GM19452 (cell line): ENCODE data around the gene PRM3.
A peak's percentile ranks its signal among the peaks of the same experiment; 100 is the strongest.

Experiments
- ATAC-seq: cut with Tn5 transposase; IDR thresholded peaks from one replicate; pipeline ENCODE4 v1.9.1; 2021; ENCODE audit not compliant: unreplicated experiment

The PRM3 gene

GRCh38 chr16:11248133-11248532 is 25.3 kb downstream of the PRM3 start:
- ATAC-seq, result no peak

DNA sequence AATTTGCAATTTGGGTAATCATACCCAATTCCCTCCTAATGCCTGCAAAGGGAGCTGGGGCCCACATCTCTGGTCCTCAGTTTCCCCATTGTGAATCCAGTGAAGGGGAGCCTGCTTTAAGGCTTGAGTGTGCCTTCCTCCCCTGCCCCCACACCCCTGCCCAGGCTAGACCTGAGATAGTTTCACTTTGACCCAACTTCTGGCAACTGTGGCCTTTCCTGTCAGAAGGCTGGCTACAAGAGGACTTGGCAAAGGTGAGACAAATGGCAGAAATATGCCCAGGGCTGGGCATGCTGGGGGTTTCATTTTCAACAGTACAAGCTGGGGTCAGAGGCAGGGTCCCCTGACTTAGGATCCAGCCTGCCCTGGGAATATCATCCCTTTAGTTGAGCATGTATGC is 27.4 kb downstream of the PRM3 start:
- no peak for ATAC-seq

DNA sequence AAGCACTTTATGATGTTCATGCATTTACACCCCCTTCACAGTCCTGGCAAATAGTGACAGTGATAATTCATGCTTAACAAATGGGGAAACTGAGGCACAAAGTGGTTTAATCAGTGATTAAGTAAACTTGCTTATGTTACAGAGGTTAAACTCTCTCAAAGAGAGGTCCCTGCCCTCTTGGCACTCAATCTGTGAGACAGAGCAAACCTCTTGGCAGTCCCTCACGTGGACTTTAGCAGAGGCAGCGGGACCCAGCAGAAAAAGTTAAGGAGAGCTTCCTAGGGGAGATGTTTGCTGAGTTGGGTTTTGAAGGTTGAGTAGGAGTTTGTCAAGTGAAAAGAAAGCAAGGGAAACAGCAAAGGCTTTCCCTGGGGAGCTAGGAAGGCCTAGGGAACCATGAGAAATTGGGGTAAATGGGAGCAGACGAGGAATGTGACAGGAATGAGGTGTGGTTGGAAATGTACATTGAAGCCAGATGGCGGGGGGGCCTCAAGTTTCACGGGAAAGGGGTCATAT is 28.1 kb downstream of the PRM3 start:
- no peak for ATAC-seq

DNA sequence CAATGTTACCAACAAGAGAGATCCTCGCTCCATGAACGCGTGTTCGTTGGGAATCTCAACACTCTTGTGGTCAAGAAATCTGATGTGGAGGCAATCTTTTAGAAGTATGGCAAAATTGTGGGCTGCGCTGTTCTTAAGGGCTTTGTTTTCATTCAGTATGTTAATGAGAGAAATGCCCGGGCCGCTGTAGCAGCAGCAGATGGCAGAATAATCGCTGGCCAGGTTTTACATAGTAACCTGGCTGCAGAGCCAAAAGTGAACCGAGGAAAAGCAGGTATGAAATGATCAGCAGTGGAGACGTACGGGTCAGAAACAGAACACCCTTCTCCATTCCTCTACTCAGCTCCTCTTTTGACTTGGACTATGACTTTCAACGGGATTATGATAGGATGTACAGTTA is 30.8 kb downstream of the PRM3 start:
- no peak for ATAC-seq

GRCh38 chr16:11241480-11242204 is 31.8 kb downstream of the PRM3 start:
- ATAC-seq, result no peak

- ATAC-seq, result no peak
These were observed 32.6 kb downstream of the PRM3 start for GRCh38 chr16:11240636-11241473.

GRCh38 chr16:11239644-11240632 is 33.5 kb downstream of the PRM3 start:
- ATAC-seq, result no peak

DNA sequence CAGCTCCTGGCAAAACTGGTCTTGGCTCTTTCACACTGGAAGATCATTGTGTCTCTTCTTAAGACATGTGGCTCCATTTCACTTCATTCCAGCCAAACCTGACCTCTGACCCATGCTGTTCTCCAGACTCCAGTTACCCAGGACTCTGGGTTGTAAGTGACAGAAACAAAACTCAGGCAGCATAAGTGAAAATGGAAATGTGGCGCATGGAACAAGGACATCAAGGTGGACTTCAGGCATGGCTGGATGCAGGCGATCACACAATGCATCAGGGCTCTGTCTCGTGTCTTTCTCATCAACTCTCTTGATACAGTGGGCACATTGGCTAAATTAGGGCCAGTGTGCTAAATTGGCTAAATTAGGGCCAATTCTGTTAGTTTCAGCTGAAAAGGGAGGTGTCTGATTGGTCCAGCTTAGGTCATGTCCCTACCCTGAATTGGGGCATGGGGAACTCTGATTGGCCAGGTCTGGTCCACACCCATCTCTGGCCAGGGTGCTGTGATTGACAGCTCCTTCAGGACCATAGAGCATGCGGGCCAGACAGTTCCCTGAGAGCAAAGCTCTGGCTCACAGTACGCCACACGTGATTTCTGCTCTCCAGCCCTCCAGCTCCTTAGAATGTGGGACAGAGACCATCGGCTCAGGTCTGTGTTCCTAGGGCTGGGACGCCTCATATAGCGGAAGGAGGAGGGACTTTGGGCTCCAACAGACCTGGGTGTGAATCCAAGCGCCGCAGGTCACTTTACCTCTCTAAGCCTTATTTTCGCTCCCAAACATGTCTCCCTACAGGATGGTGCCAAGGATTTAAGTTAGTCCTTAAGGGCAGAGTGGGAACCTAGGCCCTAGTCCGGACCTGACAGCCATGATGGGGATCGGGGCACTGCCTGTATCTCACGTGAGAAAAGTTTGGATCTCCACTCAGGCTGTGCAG is 34.9 kb downstream of the PRM3 start:
- ATAC-seq, result no peak

DNA sequence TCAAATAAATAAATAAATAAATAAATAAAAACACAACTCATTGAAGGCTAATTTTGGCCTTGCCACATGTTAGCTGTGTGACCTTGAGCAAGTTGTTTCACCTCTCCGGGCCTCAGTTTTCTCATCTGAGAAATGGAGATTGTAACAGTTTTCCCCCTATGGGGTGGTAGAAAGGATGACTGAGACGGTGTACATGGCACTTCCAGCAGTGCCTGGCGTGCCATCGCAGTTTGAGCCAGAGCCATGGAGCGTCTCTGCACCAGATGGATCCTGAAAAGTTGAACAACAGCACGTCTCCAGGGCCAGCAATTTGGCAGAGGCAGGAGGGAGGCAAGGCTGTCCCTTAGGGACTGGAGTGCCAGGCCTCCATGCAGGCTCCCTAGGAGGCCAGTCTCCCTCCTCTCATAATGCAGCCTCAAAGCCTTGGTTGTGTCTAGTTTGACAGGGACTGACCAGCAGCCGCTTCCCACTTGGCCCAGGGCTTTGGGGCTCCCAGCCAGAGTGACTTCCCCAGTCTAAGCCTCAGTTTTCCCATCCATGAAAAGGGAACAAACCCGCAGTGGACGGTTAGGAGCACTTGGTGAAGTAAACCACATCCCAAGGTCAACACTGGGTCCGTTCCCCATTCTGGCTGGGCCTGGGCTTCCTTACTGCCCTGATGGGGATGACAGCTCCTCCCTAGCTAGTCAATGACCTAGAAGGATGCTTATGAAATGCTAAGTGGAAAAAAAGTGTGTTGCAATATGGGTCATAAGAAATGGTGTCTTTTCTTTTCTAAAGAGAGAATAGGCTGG is 36.8 kb downstream of the PRM3 start:
- ATAC-seq, result no peak

DNA sequence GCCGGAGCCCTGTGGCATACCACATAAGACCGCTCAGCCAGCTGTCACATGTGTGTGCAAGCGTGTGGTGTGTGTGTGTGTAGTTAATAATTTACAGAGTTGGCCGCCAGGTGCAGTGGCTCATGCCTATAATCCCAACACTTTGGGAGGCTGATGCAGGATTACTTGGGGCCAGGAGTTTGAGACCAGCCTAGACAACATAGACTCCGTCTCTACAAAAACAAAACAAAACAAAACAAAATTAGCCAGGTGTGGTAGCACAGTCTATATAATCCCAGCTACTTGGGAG is 37.8 kb downstream of the PRM3 start:
- no peak for ATAC-seq

- ATAC-seq, result no peak
These were observed 38.3 kb downstream of the PRM3 start for GRCh38 chr16:11234884-11235702.

DNA sequence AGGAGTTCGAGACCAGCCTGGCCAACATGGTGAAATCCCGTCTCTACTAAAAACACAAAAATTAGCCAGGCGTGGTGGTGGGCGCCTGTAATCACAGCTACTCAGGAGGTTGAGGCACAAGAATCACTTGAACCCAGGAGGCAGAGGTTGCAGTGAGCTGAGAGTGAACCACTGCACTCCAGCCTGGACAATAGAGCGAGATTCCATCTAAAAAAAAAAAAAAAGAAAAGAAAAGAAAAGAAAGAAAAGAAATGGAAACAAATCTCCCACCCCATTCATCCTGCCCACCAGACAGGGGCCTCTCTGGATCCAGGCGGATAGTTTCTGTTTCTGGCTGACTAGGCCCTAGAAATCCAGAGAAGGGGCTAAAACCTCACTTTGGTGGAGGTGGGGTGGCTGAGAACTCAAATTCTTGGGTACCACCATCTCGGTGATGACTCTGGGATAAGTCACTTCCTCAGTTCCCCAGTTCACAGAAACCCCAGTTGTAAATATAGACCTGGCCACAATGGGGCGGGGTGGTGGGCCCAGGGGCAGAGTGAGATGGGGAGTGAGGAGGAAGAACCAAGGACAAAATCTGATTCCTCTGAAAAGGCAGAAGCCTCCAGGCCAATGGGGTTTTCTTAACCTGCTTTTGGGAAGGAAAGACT is 39.6 kb downstream of the PRM3 start:
- ATAC-seq, result no peak

GRCh38 chr16:11232852-11233726 is 40.3 kb downstream of the PRM3 start:
- peak; percentile 50 for ATAC-seq

DNA sequence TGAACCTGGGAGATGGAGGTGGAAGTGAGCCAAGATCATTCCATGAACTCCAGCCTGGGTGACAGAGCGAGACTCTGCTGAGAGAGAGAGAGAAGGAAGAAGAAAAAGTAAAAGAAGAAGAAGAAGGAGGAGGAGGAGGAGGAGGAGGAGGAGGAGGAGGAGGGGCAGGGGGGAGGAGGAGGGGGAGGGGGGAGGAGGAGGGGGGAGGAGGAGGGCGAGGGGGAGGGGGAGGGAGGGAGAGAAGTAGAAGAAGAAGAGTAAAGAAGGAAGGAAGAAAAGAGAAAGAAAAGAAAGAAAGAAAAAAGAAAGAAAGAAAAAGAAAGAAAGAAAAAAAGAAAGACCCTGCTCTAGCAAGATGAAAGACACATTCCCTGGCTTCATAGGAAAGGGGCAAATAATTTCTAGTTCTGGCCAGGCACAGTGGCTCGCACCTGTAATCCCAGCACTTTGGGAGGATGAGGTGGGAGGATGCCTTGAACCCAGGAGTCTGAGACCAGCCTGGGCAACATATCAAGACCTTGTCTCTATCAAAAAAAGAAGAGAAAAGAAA is 41.1 kb downstream of the PRM3 start:
- ATAC-seq, result no peak

- no peak for ATAC-seq
These were observed 42.0 kb downstream of the PRM3 start for GRCh38 chr16:11231367-11231970.

DNA sequence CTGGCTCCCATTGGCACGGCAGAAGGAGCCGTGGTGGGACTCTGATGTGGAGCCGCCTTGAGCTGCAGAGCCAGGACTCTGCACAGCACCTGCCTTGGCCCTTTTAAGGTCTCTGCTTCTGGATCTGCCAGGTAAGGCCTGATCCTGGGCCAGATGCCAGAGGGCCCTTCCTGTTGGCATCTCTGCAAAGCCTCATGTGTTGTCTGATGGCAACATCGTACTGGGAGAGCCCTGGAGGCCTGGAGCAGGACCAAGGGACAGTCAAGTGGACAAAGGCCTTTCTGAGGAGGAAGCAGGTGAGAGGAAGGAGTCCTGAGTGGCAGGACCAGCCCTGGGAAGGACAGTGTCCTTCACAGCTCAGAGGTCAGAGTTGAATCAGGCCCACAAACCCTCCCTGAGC is 43.5 kb downstream of the PRM3 start:
- no peak for ATAC-seq
